ENCODE data around the gene GLI3.

Gene GLI3

GRCh38 chr7:42022056-42022455 is 215.0 kb downstream of the GLI3 start:
- no peak for DNase-seq

- DNase-seq = no peak
Observed at GRCh38 chr7:42021631-42022030, 215.4 kb downstream of the GLI3 start.

- no peak for DNase-seq
Observed at GRCh38 chr7:42020061-42020460, 216.9 kb downstream of the GLI3 start.

GRCh38 chr7:42017349-42017986 is 219.5 kb downstream of the GLI3 start:
- no peak for DNase-seq

GRCh38 chr7:42016517-42016916 is 220.5 kb downstream of the GLI3 start:
- DNase-seq = no peak

- no peak for DNase-seq
Observed at GRCh38 chr7:42014625-42015618, 222.1 kb downstream of the GLI3 start.

GRCh38 chr7:42012786-42013360 is 224.1 kb downstream of the GLI3 start:
- no peak for DNase-seq

GRCh38 chr7:42012313-42012712 is 224.7 kb downstream of the GLI3 start:
- DNase-seq = no peak

GRCh38 chr7:42011846-42012245 is 225.2 kb downstream of the GLI3 start:
- DNase-seq = no peak

GRCh38 chr7:42010751-42011150 is 226.3 kb downstream of the GLI3 start:
- DNase-seq = no peak

- no peak for DNase-seq
Observed at GRCh38 chr7:42006801-42007513, 230.1 kb downstream of the GLI3 start.

- DNase-seq = no peak
Observed at GRCh38 chr7:42002654-42003053, 234.4 kb downstream of the GLI3 start.

GRCh38 chr7:41999736-42000283 is 237.2 kb downstream of the GLI3 start:
- no peak for DNase-seq

- no peak for DNase-seq
Observed at GRCh38 chr7:41998041-41998440, 239.0 kb downstream of the GLI3 start.

GRCh38 chr7:41997151-41997550 is 239.9 kb downstream of the GLI3 start:
- no peak for DNase-seq

GRCh38 chr7:41996381-41997035 is 240.5 kb downstream of the GLI3 start:
- no peak for DNase-seq

GRCh38 chr7:41995632-41996271 is 241.3 kb downstream of the GLI3 start:
- DNase-seq = no peak

- DNase-seq = no peak
Observed at GRCh38 chr7:41994746-41995110, 242.3 kb downstream of the GLI3 start.

- no peak for DNase-seq
Observed at GRCh38 chr7:41994036-41994745, 242.8 kb downstream of the GLI3 start.

GRCh38 chr7:41992881-41993867 is 243.8 kb downstream of the GLI3 start:
- no peak for DNase-seq
